Umbilical cord (tissue), 2 donors: ENCODE measurements around the gene PDE4D. TPM values are rescaled to one million over a fixed set of nuclear protein-coding genes. Genes with fewer than 3 reads are reported as not detected.
"Not testable (repeated sequence)": the region's sequence is repeated elsewhere in the genome, so short reads cannot be mapped to it uniquely, and the experiment has no call there.

ENCODE experiments used
- DNase-seq: peaks from one replicate; pipeline ENCODE4 v3.0.0-alpha.2; 2015; ENCODE audit warnings: low spot score
- total RNA-seq: library from RNA; depleted of rRNA; stranded (reverse); fragments of >200 nt; gene quantifications from one replicate; pipeline ENCODE4 v1.2.3, GENCODE V29; 2014; ENCODE audit warnings: low replicate concordance; ENCODE audit not compliant: insufficient read depth

PDE4D gene
- total RNA-seq, 1 donor from 2014 or later = 283 TPM

DNA sequence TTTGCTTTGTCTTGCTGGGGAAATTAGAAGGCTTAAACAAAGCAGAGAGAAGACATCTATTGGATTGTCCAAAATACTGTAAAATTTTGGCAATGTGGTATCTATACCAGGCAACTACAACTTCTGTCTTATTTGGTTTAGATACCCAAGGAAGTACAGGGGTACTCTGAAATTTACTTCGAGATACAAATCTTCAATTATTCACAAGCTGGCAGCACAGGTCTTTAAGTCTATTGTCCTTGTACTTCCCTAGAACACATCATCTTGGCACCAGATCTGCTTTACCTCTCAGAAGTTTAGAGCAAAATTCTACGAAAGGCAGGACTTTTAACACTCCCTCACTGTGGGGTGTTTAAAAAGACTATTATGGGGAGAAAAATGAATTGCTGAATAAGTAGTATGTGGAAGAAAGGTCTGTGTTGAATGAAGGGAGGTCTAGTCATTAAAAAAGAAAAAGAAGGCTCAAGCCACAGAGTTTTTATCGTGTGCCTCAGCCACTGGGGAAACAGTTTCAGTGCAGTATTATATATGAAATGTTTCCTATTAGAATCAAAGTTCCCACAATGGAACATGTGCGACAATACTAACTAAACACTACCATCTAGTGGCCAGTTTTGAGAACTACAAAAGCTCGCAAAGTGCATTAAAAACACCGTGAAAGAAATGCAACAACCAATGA is 93.7 kb downstream of the PDE4D start:
- DNase-seq = peak; percentile 76

- DNase-seq = peak; percentile 60
These were observed 94.5 kb downstream of the PDE4D start for GRCh38 chr5:59798862-59799667.

- DNase-seq = no peak
These were observed 98.4 kb downstream of the PDE4D start for GRCh38 chr5:59795141-59795540.

GRCh38 chr5:59792983-59793585 is 100.4 kb downstream of the PDE4D start:
- peak; percentile 48 for DNase-seq

DNA sequence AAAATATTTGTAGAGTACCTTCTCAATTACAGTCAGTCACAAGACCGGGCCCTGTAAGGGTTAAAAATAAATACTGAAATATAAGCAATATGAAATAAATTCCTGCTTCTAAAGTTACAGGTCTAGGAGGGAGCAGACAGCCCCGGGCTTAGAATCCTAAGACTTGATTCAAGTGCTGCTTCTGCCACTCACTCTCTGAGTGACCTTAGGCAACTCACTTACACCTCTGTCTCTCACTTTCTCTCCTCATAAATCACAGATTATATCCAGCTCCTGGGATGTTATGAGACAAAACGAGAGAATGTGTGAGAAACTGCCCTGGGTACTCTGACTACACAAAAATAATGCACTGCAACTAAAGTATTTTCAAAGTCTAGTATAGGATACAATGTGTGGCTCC is 101.9 kb downstream of the PDE4D start:
- no peak for DNase-seq

GRCh38 chr5:59790776-59791475 is 102.6 kb downstream of the PDE4D start:
- peak; percentile 66 for DNase-seq

DNA sequence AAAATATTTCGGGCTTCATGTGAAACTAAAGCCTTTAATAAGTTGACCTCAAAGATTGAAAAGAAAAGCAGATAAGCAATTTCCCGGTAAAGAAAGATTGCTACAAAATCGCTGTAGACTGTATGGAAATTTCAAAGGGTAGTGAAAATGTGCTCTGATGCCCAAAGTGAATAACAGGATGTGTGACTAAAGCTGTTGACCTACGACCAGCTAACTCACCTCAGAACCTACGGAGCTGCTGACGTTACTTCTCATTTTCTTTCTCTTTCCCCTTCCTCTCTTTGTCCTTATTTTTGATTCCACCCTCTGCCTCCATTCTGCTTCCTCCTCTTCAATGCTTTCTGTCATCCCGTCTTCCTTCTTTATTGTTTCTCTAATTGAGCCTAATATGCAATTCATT is 103.2 kb downstream of the PDE4D start:
- no peak for DNase-seq

- no peak for DNase-seq
These were observed 103.6 kb downstream of the PDE4D start for GRCh38 chr5:59789894-59790293.

- peak; percentile 91 for DNase-seq
These were observed 104.3 kb downstream of the PDE4D start for GRCh38 chr5:59789197-59789596.

DNA sequence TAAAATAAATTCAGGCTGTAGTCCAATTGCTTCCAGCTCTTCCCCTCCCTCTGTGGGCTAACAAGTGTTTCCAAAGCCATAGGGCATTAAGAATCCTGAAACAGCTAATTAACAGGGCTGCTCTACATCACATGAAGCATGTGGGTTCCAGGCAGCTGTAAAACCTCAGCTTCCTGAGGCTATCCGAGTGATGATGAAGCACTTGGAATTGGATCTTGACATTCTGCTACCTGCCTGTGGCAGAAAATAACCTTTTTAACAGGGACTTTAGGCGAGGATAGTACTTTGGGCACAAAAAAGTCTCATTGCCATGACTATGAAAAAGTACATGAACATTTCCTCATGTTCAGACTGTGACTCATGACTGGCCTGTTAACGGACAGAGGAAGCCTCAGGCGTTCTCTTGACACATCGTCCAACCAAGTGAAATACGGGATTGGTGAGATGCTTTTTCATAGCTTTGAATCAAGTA is 107.2 kb downstream of the PDE4D start:
- DNase-seq = peak; percentile 82

DNA sequence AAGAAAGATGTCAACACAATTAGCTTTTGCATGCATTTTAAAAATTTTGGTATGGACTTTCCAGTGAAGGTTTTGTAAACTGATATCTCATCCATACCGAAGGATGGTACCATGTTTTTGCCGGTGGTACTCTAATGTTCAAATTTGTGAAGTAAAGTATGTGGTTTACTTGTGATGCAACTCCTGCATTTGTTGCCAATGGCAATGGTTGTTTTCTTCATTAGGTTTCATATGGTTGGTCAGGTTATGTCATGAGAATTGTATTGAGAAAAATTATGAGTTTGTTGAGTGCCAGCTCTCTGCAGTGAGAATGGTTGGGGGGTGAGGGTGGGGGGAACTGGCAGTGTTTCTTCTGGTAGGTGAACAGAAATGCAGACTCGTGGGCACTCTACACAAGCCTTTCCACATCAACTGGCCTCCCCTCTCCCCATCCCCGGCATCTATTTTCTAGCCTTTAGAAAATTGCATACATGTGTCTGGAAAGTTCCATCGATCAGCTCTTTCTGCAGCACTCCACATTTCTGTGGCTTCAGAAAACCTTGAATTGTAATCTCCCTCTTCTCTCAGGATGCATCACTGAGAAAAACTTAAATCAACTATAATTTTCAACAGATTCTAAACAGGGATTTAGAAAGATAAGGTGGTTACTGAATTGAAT is 107.7 kb downstream of the PDE4D start:
- no peak for DNase-seq

GRCh38 chr5:59784708-59785107 is 108.8 kb downstream of the PDE4D start:
- not testable (repeated sequence) for DNase-seq

- DNase-seq = no peak
These were observed 110.3 kb downstream of the PDE4D start for GRCh38 chr5:59783264-59783663.

DNA sequence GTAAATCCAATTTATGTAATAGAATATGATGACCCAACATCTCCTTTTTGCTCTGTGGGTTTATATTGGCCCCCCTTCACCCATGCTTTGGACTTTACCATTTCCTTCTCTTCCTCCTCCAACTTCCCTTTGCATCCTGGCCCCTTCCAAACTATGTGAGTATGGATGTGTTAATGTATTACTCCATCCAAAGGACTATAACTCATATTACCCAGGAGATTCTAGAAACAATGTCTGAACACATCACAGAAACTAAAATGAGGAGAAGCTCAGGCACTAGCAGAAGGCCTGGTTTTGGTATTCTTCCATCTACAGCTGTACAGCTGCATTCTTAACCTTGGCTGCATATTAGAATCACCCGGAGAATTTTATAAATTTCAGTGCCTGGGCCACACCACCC is 110.7 kb downstream of the PDE4D start:
- no peak for DNase-seq

DNA sequence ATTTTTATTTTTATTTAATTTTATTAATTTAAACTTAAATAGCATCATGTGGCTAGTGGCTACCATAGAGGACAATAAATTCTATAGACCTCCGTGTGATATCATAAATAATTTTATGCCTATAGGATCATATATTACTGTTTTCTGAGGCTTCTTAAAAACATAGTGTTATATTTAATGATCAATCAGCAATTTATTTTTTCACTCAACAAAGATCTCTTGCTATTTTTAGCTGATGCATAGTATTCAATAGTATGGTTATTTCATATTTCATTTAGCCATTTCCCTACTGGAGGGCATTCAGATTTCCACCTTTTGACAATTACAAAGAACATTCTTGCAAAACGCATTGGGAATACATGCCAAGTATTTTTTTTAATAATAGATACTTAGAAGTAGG is 114.1 kb downstream of the PDE4D start:
- no peak for DNase-seq

- DNase-seq = no peak
These were observed 116.5 kb downstream of the PDE4D start for GRCh38 chr5:59777028-59777427.

- DNase-seq = no peak
These were observed 120.2 kb downstream of the PDE4D start for GRCh38 chr5:59773294-59773693.

DNA sequence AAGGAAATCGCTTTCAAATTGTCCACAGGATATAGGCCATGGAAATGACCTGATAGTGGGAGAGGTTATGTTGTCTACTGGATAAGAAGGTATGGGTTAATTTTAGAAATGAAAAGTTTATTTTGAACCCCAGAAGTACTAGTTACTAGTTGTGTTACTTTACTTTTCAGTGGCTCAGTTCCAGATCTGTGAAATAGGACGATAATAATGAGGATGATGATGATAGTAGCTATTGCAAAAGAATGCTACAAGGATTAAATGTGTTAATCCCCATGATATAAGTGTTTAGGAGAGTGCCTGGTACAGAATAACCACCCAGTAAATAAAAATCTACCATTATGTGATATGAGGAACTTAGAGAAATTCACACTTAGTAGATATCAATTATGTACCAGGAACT is 120.8 kb downstream of the PDE4D start:
- DNase-seq = no peak

- DNase-seq = no peak
These were observed 121.3 kb downstream of the PDE4D start for GRCh38 chr5:59772206-59772605.

- no peak for DNase-seq
These were observed 122.6 kb downstream of the PDE4D start for GRCh38 chr5:59770953-59771352.

DNA sequence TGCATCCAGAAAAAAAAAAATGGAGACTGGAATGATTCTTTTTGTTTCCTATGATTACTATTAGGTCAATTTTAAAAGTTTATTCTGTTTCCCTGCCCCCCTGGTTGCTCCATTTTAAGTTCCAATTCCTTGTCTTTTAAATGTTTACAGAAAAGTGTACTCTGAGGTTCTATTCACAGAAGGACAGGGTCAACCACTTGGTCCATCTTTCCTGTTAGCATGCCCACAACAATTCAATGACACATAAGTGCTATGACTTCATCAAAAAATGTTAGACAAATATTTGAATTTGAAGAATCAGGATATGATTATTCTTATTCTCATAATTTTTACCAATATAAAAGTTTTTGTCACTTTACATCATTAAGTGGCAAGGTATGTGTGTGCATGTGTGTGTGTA is 123.7 kb downstream of the PDE4D start:
- no peak for DNase-seq

DNA sequence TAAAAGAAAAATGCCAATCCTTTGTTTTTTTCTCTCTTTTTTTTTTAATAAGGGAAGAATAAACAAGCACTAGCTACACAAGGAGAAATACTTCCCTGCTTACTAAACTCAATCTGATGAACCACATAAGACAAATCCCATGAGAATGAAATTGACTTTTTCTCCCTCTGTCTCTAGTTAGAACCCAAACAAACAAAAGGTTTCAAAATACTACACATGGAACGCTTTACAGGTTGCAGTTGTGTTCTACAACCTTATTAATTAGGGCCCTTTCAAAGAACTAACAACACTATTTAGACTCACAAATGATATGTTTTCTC is 124.5 kb downstream of the PDE4D start:
- DNase-seq = no peak
